ENCODE measurements around the gene HSF4. TPM values are rescaled to one million over a fixed set of nuclear protein-coding genes. Genes with fewer than 3 reads are reported as not detected.

HSF4 gene
- total and polyA plus RNA-seq, 7 experiments from 2014 or later: 9.9 to 150 (median 15.5) TPM; not detected in 2

GRCh38 chr16:67207249-67208091 lies 42.9 kb downstream of the HSF4 start:
- H3K36me3 ChIP-seq (ENCODE audit: control insufficient read depth in 2 of 3, insufficient read depth in 3 of 3, low read length in 3 of 3): peaks cover 0 to 24% (median 0%) of the 10 kb centered on the region in 3 experiments
- no peak overlapping the region for H3K27ac ChIP-seq (ENCODE audit: low read depth, low read length)
- H3K27me3 ChIP-seq (ENCODE audit: control insufficient read depth in 2 of 2, insufficient read depth in 2 of 2, low read length in 2 of 2): no peaks in the 10 kb centered on the region
- H3K27ac Mint-ChIP-seq: no peak overlapping the region
- no peaks in the 10 kb centered on the region for H3K9me3 ChIP-seq (ENCODE audit: control insufficient read depth in 2 of 3, low read length in 3 of 3)
- ChIA-PET POLR2A (interaction anchor here (0.8 to 1.5 kb wide), 2 partner anchors 19 to 213 kb away, joined by 3 to 4 read pairs; partner anchors contain the start of gene TMEM208), CTCF (interaction anchor here (0.6 kb wide), 2 partner anchors 39 to 521 kb away, joined by 3 to 4 read pairs; no protein-coding TSS in a partner anchor)
- H3K4me1 ChIP-seq (ENCODE audit: control insufficient read depth in 2 of 2, insufficient read depth in 2 of 2, low read length in 2 of 2): no peaks in the 10 kb centered on the region
- no peak overlapping the region for H3K4me3 ChIP-seq (ENCODE audit: low read length)
- ATAC-seq (no peak), DNase-seq (no peak)
- peaks cover 0 to 4% (median 0%) of the 10 kb centered on the region in 5 donors for H3K36me3 Mint-ChIP-seq
- H3K4me3 Mint-ChIP-seq: no peak overlapping the region
- no peaks in the 10 kb centered on the region for H3K27me3 Mint-ChIP-seq
- H3K4me1 Mint-ChIP-seq: peaks cover 0 to 3% (median 0%) of the 10 kb centered on the region in 7 donors
- H3K9me3 Mint-ChIP-seq: peaks cover 0 to 1% (median 0%) of the 10 kb centered on the region in 11 donors
- intact Hi-C loops (cut with micrococcal nuclease): no loop called here

GRCh38 chr16:67208154-67208896 lies 43.8 kb downstream of the HSF4 start:
- ChIA-PET CTCF (interaction anchor here (0.5 kb wide), 1 partner anchor 94 kb away, joined by 3 read pairs; no protein-coding TSS in a partner anchor), POLR2A (interaction anchor here (0.8 to 2.0 kb wide), 5 partner anchors 10 to 214 kb away, joined by 3 to 5 read pairs (median 4); partner anchors contain the start of gene TMEM208)
- Mint-ChIP-seq H3K4me1 (peaks cover 0 to 5% (median 0%) of the 10 kb centered on the region in 7 donors), H3K4me3 (no peak overlapping the region), H3K27me3 (no peaks in the 10 kb centered on the region), H3K9me3 (peaks cover 0 to 1% (median 0%) of the 10 kb centered on the region in 11 donors), H3K36me3 (peaks cover 0 to 4% (median 0%) of the 10 kb centered on the region in 5 donors), H3K27ac (peak overlapping the region in 2 of 9 donors; percentile 31 to 52)
- Histone ChIP-seq H3K36me3 (ENCODE audit: control insufficient read depth in 2 of 3, insufficient read depth in 3 of 3, low read length in 3 of 3) (peaks cover 0 to 15% (median 0%) of the 10 kb centered on the region in 3 experiments), H3K4me1 (ENCODE audit: control insufficient read depth in 2 of 2, insufficient read depth in 2 of 2, low read length in 2 of 2) (no peaks in the 10 kb centered on the region), H3K9me3 (ENCODE audit: control insufficient read depth in 2 of 3, low read length in 3 of 3) (no peaks in the 10 kb centered on the region), H3K4me3 (ENCODE audit: low read length) (no peak overlapping the region), H3K27me3 (ENCODE audit: control insufficient read depth in 2 of 2, insufficient read depth in 2 of 2, low read length in 2 of 2) (no peaks in the 10 kb centered on the region), H3K27ac (ENCODE audit: low read depth, low read length) (no peak overlapping the region)
- intact Hi-C loops (cut with micrococcal nuclease): no loop called here
- DNase-seq: no peak
- ATAC-seq: no peak

- peaks cover 0 to 5% (median 0%) of the 10 kb centered on the region in 7 donors for H3K4me1 Mint-ChIP-seq
- ChIA-PET CTCF (no interaction called here), POLR2A (interaction anchor here (0.6 to 2.0 kb wide), 4 partner anchors 12 to 183 kb away, joined by 3 to 5 read pairs (median 4); no protein-coding TSS in a partner anchor)
- intact Hi-C loops (cut with micrococcal nuclease): no loop called here
- no peak overlapping the region for H3K4me3 Mint-ChIP-seq
- peaks cover 0 to 4% (median 0%) of the 10 kb centered on the region in 5 donors for H3K36me3 Mint-ChIP-seq
- no peak for ATAC-seq
- no peaks in the 10 kb centered on the region for H3K27me3 Mint-ChIP-seq
- H3K9me3 ChIP-seq (ENCODE audit: control insufficient read depth in 2 of 3, low read length in 3 of 3): no peaks in the 10 kb centered on the region
- DNase-seq: no peak
- H3K9me3 Mint-ChIP-seq: peaks cover 0 to 1% (median 0%) of the 10 kb centered on the region in 11 donors
- H3K27me3 ChIP-seq (ENCODE audit: control insufficient read depth in 2 of 2, insufficient read depth in 2 of 2, low read length in 2 of 2): no peaks in the 10 kb centered on the region
- H3K36me3 ChIP-seq (ENCODE audit: control insufficient read depth in 2 of 3, insufficient read depth in 3 of 3, low read length in 3 of 3): peaks cover 0 to 3% (median 0%) of the 10 kb centered on the region in 3 experiments
- H3K27ac ChIP-seq (ENCODE audit: low read depth, low read length): no peak overlapping the region
- H3K4me1 ChIP-seq (ENCODE audit: control insufficient read depth in 2 of 2, insufficient read depth in 2 of 2, low read length in 2 of 2): no peaks in the 10 kb centered on the region
- H3K4me3 ChIP-seq (ENCODE audit: low read length): no peak overlapping the region
- H3K27ac Mint-ChIP-seq: peak overlapping the region in 1 of 9 donors; percentile 48
Measured at GRCh38 chr16:67209565-67209964, 45.0 kb downstream of the HSF4 start.

- Mint-ChIP-seq H3K4me1 (peaks cover 0 to 5% (median 0%) of the 10 kb centered on the region in 7 donors), H3K27ac (peak overlapping the region in 1 of 9 donors; percentile 64), H3K9me3 (peaks cover 0 to 1% (median 0%) of the 10 kb centered on the region in 11 donors), H3K36me3 (peaks cover 0 to 4% (median 0%) of the 10 kb centered on the region in 5 donors), H3K27me3 (no peaks in the 10 kb centered on the region), H3K4me3 (no peak overlapping the region)
- H3K27ac ChIP-seq (ENCODE audit: low read depth, low read length): no peak overlapping the region
- no peaks in the 10 kb centered on the region for H3K4me1 ChIP-seq (ENCODE audit: control insufficient read depth in 2 of 2, insufficient read depth in 2 of 2, low read length in 2 of 2)
- H3K4me3 ChIP-seq (ENCODE audit: low read length): no peak overlapping the region
- ChIA-PET POLR2A (interaction anchor here (2.0 kb wide), 1 partner anchor 12 kb away, joined by 5 read pairs; no protein-coding TSS in a partner anchor), CTCF (no interaction called here)
- ATAC-seq (no peak), DNase-seq (no peak)
- intact Hi-C loops (cut with micrococcal nuclease): no loop called here
- H3K36me3 ChIP-seq (ENCODE audit: control insufficient read depth in 2 of 3, insufficient read depth in 3 of 3, low read length in 3 of 3): peaks cover 0 to 3% (median 0%) of the 10 kb centered on the region in 3 experiments
- H3K9me3 ChIP-seq (ENCODE audit: control insufficient read depth in 2 of 3, low read length in 3 of 3): no peaks in the 10 kb centered on the region
- H3K27me3 ChIP-seq (ENCODE audit: control insufficient read depth in 2 of 2, insufficient read depth in 2 of 2, low read length in 2 of 2): no peaks in the 10 kb centered on the region
Measured at GRCh38 chr16:67210069-67210937, 45.8 kb downstream of the HSF4 start.

GRCh38 chr16:67211674-67212073 lies 47.1 kb downstream of the HSF4 start:
- Histone ChIP-seq H3K27me3 (ENCODE audit: control insufficient read depth in 2 of 2, insufficient read depth in 2 of 2, low read length in 2 of 2) (no peaks in the 10 kb centered on the region), H3K27ac (ENCODE audit: low read depth, low read length) (no peak overlapping the region), H3K4me1 (ENCODE audit: control insufficient read depth in 2 of 2, insufficient read depth in 2 of 2, low read length in 2 of 2) (no peaks in the 10 kb centered on the region), H3K36me3 (ENCODE audit: control insufficient read depth in 2 of 3, insufficient read depth in 3 of 3, low read length in 3 of 3) (peaks cover 0 to 3% (median 0%) of the 10 kb centered on the region in 3 experiments), H3K9me3 (ENCODE audit: control insufficient read depth in 2 of 3, low read length in 3 of 3) (no peaks in the 10 kb centered on the region), H3K4me3 (ENCODE audit: low read length) (no peak overlapping the region)
- POLR2A ChIA-PET: no interaction called here
- DNase-seq (no peak), ATAC-seq (no peak)
- peaks cover 0 to 5% (median 0%) of the 10 kb centered on the region in 5 donors for H3K36me3 Mint-ChIP-seq
- no peak overlapping the region for H3K27ac Mint-ChIP-seq
- H3K9me3 Mint-ChIP-seq: peaks cover 0 to 1% (median 0%) of the 10 kb centered on the region in 11 donors
- CTCF ChIA-PET: no interaction called here
- H3K27me3 Mint-ChIP-seq: no peaks in the 10 kb centered on the region
- peaks cover 0 to 9% (median 3%) of the 10 kb centered on the region in 7 donors for H3K4me1 Mint-ChIP-seq
- intact Hi-C loops (cut with micrococcal nuclease): no loop called here
- H3K4me3 Mint-ChIP-seq: no peak overlapping the region

Measured in naive thymus-derived CD4-positive, alpha-beta T cell (primary cell).